ENCODE measurements around the gene ADCYAP1R1.

ADCYAP1R1 gene

DNA sequence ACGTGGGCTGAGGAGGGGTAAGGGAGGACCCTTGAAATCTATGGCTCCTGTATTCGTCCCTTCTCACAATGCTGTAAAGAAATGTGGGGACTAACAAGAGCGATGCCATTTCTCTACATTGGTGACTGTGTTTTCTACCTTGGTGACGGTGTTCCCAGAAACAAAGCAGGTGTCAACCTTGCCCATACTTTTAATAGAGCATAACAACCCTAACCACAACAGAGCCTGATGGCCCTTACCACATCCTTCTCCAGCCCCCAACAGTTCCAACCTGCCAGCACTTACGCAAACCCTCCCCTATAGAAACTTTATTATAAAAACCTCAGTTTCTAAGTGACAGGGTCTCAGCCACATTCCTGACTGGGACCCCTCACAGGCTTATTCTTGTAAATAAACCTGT, 28.2 kb upstream of the ADCYAP1R1 start:
- DNase-seq (ENCODE audit: low read depth), result no peak
- TF ChIP-seq, protein P1, sequence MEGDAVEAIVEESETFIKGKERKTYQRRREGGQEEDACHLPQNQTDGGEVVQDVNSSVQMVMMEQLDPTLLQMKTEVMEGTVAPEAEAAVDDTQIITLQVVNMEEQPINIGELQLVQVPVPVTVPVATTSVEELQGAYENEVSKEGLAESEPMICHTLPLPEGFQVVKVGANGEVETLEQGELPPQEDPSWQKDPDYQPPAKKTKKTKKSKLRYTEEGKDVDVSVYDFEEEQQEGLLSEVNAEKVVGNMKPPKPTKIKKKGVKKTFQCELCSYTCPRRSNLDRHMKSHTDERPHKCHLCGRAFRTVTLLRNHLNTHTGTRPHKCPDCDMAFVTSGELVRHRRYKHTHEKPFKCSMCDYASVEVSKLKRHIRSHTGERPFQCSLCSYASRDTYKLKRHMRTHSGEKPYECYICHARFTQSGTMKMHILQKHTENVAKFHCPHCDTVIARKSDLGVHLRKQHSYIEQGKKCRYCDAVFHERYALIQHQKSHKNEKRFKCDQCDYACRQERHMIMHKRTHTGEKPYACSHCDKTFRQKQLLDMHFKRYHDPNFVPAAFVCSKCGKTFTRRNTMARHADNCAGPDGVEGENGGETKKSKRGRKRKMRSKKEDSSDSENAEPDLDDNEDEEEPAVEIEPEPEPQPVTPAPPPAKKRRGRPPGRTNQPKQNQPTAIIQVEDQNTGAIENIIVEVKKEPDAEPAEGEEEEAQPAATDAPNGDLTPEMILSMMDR (IDR thresholded peaks at IDR 0.05; ENCODE audit: low read length, missing control alignments), result no peak
- no peak overlapping the region for H3K4me3 ChIP-seq (replicated peaks; ENCODE audit: low read depth, low read length)

DNA sequence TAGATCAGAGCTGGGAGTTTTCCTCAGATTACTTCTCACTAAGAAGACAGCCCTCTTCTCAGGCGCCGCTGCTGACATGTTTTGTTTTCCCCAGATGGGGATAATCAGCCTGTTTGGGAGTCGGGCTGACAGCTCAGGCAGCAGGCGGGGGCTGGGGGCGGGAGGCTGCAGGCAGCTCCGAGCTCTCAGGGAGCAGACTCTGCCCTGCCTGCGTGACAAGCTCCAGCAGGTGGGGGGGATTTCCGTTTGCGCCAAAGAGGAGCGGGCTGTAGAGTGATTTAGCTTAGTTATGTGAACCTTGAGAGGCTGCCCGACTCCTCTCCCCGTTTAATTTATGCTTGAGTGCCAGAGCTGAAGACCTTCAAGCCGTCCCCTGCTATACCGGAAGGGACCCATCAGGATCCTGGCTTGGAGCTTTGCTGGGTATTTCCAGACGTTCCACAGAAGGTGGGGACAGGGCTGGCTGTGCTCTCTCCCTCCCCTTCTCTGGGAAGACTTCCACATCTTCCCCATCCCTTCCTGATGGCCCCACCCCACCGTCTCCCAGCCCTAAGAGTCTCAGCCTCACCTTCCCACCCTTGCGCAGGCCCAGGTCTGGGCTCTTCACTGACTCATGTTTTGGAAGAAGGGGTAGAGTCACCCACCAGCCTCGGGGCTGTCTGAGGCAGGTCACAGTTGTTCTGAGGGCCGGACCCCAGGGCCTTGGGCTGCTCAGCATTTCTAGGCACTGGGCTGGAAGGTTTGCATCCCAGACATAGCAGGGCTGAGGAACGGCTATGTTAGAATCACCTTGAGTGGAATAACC, 24.7 kb upstream of the ADCYAP1R1 start:
- peak; percentile 23 for DNase-seq (ENCODE audit: low read depth)
- no peak overlapping the region for H3K4me3 ChIP-seq (replicated peaks; ENCODE audit: low read depth, low read length)
- TF ChIP-seq, protein P1 (IDR thresholded peaks at IDR 0.05; ENCODE audit: low read length, missing control alignments), result no peak

DNA sequence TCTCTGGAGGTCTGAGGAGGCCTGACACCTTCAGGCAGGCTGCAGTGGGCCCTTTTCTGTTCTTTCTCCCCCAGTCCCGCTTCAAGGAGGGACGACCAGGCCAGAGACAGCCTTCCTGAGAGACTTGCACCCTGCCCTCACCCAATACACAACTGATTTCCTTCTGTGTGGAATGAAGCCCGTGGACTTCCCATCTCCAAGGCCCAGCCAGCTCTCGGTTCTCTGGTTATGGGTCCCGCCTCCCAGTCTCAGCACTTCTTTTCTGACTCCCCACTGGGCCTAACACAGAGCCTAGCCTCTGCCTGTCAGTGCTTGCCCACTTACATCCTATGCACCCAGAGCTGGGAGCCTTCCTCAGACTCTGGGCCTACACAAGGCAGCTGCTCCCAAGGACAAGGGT, 24.1 kb upstream of the ADCYAP1R1 start:
- DNase-seq (ENCODE audit: low read depth), result no peak
- H3K4me3 ChIP-seq (replicated peaks; ENCODE audit: low read depth, low read length), result no peak overlapping the region
- TF ChIP-seq, protein P1 (IDR thresholded peaks at IDR 0.05; ENCODE audit: low read length, missing control alignments), result no peak

- TF ChIP-seq, protein P1 (IDR thresholded peaks at IDR 0.05; ENCODE audit: low read length, missing control alignments), result no peak
- DNase-seq (ENCODE audit: low read depth), result no peak
- no peak overlapping the region for H3K4me3 ChIP-seq (replicated peaks; ENCODE audit: low read depth, low read length)
Observed at GRCh38 chr7:31028417-31028992, 23.6 kb upstream of the ADCYAP1R1 start.

- H3K4me3 ChIP-seq (replicated peaks; ENCODE audit: low read depth, low read length), result no peak overlapping the region
- no peak for DNase-seq (ENCODE audit: low read depth)
- TF ChIP-seq, protein P1 (IDR thresholded peaks at IDR 0.05; ENCODE audit: low read length, missing control alignments), result no peak
Observed at GRCh38 chr7:31029251-31030042, 22.7 kb upstream of the ADCYAP1R1 start.

DNA sequence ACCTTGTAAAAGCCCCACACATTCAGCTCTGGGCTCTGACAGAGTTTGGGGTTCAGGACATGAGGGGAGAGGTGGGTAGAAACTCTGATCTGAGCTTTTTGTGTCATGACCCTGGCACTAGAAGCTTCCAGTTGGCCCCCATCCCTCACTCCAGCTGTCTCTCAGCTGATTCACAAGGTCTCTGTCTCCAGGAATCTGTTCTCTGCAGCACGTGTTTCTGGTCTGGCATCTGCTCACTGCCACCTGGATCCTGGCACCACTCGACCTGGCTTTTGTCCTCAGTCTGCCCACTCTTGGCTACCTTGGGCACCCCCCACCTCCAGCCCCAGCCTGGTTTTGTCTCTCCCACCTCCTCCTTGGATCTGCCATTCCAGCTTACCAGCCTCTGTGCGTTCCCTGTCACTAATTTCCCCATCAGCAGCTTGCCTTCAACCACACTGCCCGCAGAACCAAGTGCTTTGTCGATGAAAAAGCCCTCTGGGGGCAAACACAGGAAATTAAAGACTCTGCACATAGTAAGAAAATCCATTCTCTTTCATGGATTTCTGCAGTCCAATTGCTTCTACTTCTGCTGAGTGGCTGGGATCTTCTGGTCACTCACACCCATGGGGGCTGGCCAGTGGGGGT, 18.3 kb upstream of the ADCYAP1R1 start:
- no peak for DNase-seq (ENCODE audit: low read depth)
- TF ChIP-seq, protein P1 (IDR thresholded peaks at IDR 0.05; ENCODE audit: low read length, missing control alignments), result no peak
- no peak overlapping the region for H3K4me3 ChIP-seq (replicated peaks; ENCODE audit: low read depth, low read length)
